IMR-90 (cell line): ENCODE results near the gene GLDC. TPM values are rescaled to one million over a fixed set of nuclear protein-coding genes. Genes with fewer than 3 reads are reported as not detected.

Experiments used
- ATAC-seq: fragments of 200-7000 bp; cut with Tn5 transposase; 2 replicates; pipeline ENCODE4 v1.9.1; 2020; ENCODE audit warnings: low read depth, mild to moderate bottlenecking, moderate library complexity
- BruUV-seq: library from RNA; stranded (reverse); fragments of 400-500 nt; replicated peaks from 2 replicates; lab custom pipeline; 2021; lab: Mats Ljungman, UMichigan
- CTCF ChIA-PET: fragments of 300-600 bp; formaldehyde crosslinking; extraction: SDS; loops from one replicate; lab custom pipeline; 2021; ENCODE audit warnings: antibody characterized with exemption; lab: Yijun Ruan, JAX
- POLR2A ChIA-PET: fragments of 300-600 bp; sonication (Branson Sonifier 250); formaldehyde crosslinking; loops from one replicate; lab custom pipeline; 2022; ENCODE audit warnings: antibody characterized with exemption; ENCODE audit not compliant: unreplicated experiment; lab: Charles Lee
- DNase-seq: peaks from one replicate; pipeline ENCODE4 v3.0.0; 2013
- H2AFZ ChIP-seq: replicated peaks from 2 replicates; pipeline ENCODE3; 2013; ENCODE audit warnings: low read length, mild to moderate bottlenecking; ENCODE audit not compliant: poor library complexity
- H2AK5ac ChIP-seq: 2 replicates; pipeline ENCODE4 v1.6.1; 2013; ENCODE audit warnings: low read depth, low read length, inconsistent platforms
- H2AK9ac ChIP-seq: replicated peaks from 2 replicates; pipeline ENCODE3; 2013; ENCODE audit warnings: mild to moderate bottlenecking, low read depth, low read length, moderate library complexity; ENCODE audit not compliant: poor library complexity
- H2BK120ac ChIP-seq: 2 replicates; pipeline ENCODE4 v1.6.1; 2013; ENCODE audit warnings: low read depth, low read length, inconsistent platforms
- H2BK15ac ChIP-seq: 3 replicates; pipeline ENCODE4 v1.6.1; 2013; ENCODE audit warnings: low read depth, low read length, inconsistent platforms
- H2BK20ac ChIP-seq: 2 replicates; pipeline ENCODE4 v1.6.1; 2013; ENCODE audit warnings: low read depth, mild to moderate bottlenecking, inconsistent platforms, low read length, moderate library complexity
- H2BK5ac ChIP-seq: 2 replicates; pipeline ENCODE4 v1.6.1; 2013; ENCODE audit warnings: mild to moderate bottlenecking, low read depth, low read length, inconsistent platforms; ENCODE audit not compliant: poor library complexity, severe bottlenecking
- H3K14ac ChIP-seq: replicated peaks from 2 replicates; pipeline ENCODE4 v1.6.1; 2013; ENCODE audit warnings: low read depth, low read length, inconsistent platforms
- H3K18ac ChIP-seq: 2 replicates; pipeline ENCODE4 v1.6.1; 2013; ENCODE audit warnings: low read depth, low read length, control low read depth
- H3K23ac ChIP-seq: 2 replicates; pipeline ENCODE4 v1.6.1; 2013; ENCODE audit warnings: low read depth, low read length, inconsistent platforms
- H3K27ac ChIP-seq: 2 replicates; pipeline ENCODE4 v1.5.1; 2013; ENCODE audit warnings: mild to moderate bottlenecking, control low read depth, low read length; ENCODE audit not compliant: insufficient read depth
- H3K27me3 ChIP-seq: 2 replicates; pipeline ENCODE4 v1.6.1; 2013; ENCODE audit warnings: low read length; ENCODE audit not compliant: control insufficient read depth, insufficient read depth
- H3K36me3 ChIP-seq: 2 replicates; pipeline ENCODE4 v1.6.1; 2013; ENCODE audit warnings: low read length, mixed read lengths; ENCODE audit not compliant: control insufficient read depth, insufficient read depth
- H3K4ac ChIP-seq: 2 replicates; pipeline ENCODE4 v1.6.1; 2013; ENCODE audit warnings: low read depth, low read length, inconsistent platforms
- H3K4me1 ChIP-seq: 2 replicates; pipeline ENCODE4 v1.6.1; 2013; ENCODE audit warnings: low read length, mixed read lengths; ENCODE audit not compliant: control insufficient read depth, insufficient read depth
- H3K4me2 ChIP-seq: 2 replicates; pipeline ENCODE4 v1.6.1; 2013; ENCODE audit warnings: low read depth, mild to moderate bottlenecking, control low read depth, low read length, moderate library complexity
- H3K4me3 ChIP-seq: 2 replicates; pipeline ENCODE4 v1.5.1; 2013; ENCODE audit warnings: low read depth, mild to moderate bottlenecking, control low read depth, low read length, moderate library complexity; ENCODE audit not compliant: insufficient read depth
- H3K56ac ChIP-seq: 2 replicates; pipeline ENCODE4 v1.6.1; 2013; ENCODE audit warnings: low read length, inconsistent platforms; ENCODE audit not compliant: insufficient read depth; ENCODE audit errors: extremely low read depth
- H3K79me1 ChIP-seq, 2 experiments: 2 replicates each; pipeline ENCODE4 v1.6.1; 2013; ENCODE audit warnings: low read length in 2 of 2, inconsistent platforms in 1 of 2, low read depth in 1 of 2
- H3K9ac ChIP-seq: 2 replicates; pipeline ENCODE4 v1.6.1; 2013; ENCODE audit warnings: low read depth, low read length, control low read depth
- H3K9me1 ChIP-seq: 2 replicates; pipeline ENCODE4 v1.6.1; 2013; ENCODE audit warnings: low read length, inconsistent platforms; ENCODE audit not compliant: insufficient read depth
- H3K9me3 ChIP-seq: 2 replicates; pipeline ENCODE4 v1.6.1; 2013; ENCODE audit warnings: low read length; ENCODE audit not compliant: control insufficient read depth, insufficient read depth
- H4K20me1 ChIP-seq: 2 replicates; pipeline ENCODE4 v1.6.1; 2013; ENCODE audit warnings: low read length, inconsistent platforms; ENCODE audit not compliant: insufficient read depth
- H4K5ac ChIP-seq: 2 replicates; pipeline ENCODE4 v1.6.1; 2013; ENCODE audit warnings: mild to moderate bottlenecking, low read depth, low read length, control low read depth
- H4K8ac ChIP-seq, 2 experiments: 2 replicates each; pipeline ENCODE4 v1.6.1; 2013; ENCODE audit warnings: low read depth in 2 of 2, low read length in 2 of 2, control low read depth in 1 of 2, inconsistent platforms in 1 of 2
- H4K91ac ChIP-seq: 2 replicates; pipeline ENCODE4 v1.6.1; 2013; ENCODE audit warnings: low read depth, low read length, inconsistent platforms; ENCODE audit not compliant: insufficient read depth
- BHLHE40 ChIP-seq: fragments of 150-350 bp; IDR thresholded peaks from 2 replicates; pipeline ENCODE4 v1.6.1; 2016; ENCODE audit warnings: mild to moderate bottlenecking, low read depth, low read length
- CEBPB ChIP-seq: IDR thresholded peaks from 2 replicates; pipeline ENCODE4 v1.6.1; 2012; ENCODE audit warnings: low read depth, low read length, improper control_type of control experiment
- CHD1 ChIP-seq: IDR thresholded peaks from 2 replicates; pipeline ENCODE4 v1.6.1; 2012; ENCODE audit warnings: low read depth, low read length, improper control_type of control experiment
- ELK1 ChIP-seq: fragments of 150-350 bp; IDR thresholded peaks from 2 replicates; pipeline ENCODE4 v1.6.1; 2016; ENCODE audit warnings: low read depth, mild to moderate bottlenecking, low read length, moderate library complexity, borderline replicate concordance
- FOS ChIP-seq: fragments of 150-350 bp; IDR thresholded peaks from 2 replicates; pipeline ENCODE4 v1.6.1; 2016; ENCODE audit warnings: low read depth, low read length
- MAFK ChIP-seq: IDR thresholded peaks from 2 replicates; pipeline ENCODE4 v1.6.1; 2012; ENCODE audit warnings: low read depth, low read length, improper control_type of control experiment
- MAZ ChIP-seq: IDR thresholded peaks from 2 replicates; pipeline ENCODE4 v1.6.1; 2012; ENCODE audit warnings: low read depth, mild to moderate bottlenecking, low read length, improper control_type of control experiment, moderate library complexity, borderline replicate concordance
- MXI1 ChIP-seq: IDR thresholded peaks from 2 replicates; pipeline ENCODE4 v1.6.1; 2012; ENCODE audit warnings: low read depth, mild to moderate bottlenecking, low read length, moderate library complexity, borderline replicate concordance
- NFE2L2 ChIP-seq: fragments of 150-350 bp; IDR thresholded peaks from 2 replicates; pipeline ENCODE4 v1.6.1; 2016; ENCODE audit warnings: low read depth, mild to moderate bottlenecking, low read length
- POLR2A ChIP-seq: IDR thresholded peaks from 2 replicates; pipeline ENCODE4 v1.6.1; 2012; ENCODE audit warnings: mild to moderate bottlenecking, low read depth, low read length
- RAD21 ChIP-seq: IDR thresholded peaks from 2 replicates; pipeline ENCODE4 v1.6.1; 2012; ENCODE audit warnings: low read length, improper control_type of control experiment
- RCOR1 ChIP-seq: IDR thresholded peaks from 2 replicates; pipeline ENCODE4 v1.6.1; 2012; ENCODE audit warnings: mild to moderate bottlenecking, low read length, improper control_type of control experiment; ENCODE audit not compliant: insufficient replicate concordance
- RFX5 ChIP-seq: IDR thresholded peaks from 2 replicates; pipeline ENCODE4 v1.8.0; 2012; ENCODE audit warnings: low read depth, mild to moderate bottlenecking, low read length, moderate library complexity
- SMC3 ChIP-seq: fragments of 150-350 bp; IDR thresholded peaks from 2 replicates; pipeline ENCODE4 v1.6.1; 2016; ENCODE audit warnings: low read depth, mild to moderate bottlenecking, antibody characterized with exemption, low read length, moderate library complexity
- USF2 ChIP-seq: fragments of 150-350 bp; IDR thresholded peaks from 2 replicates; pipeline ENCODE4 v1.6.1; 2017; ENCODE audit warnings: mild to moderate bottlenecking, antibody characterized with exemption, low read length, low read depth
- WGBS, 2 experiments: methylation state at CpG; one replicate each; pipeline versions ENCODE4 v1.1.5 to v1.1.7; 2013; ENCODE audit warnings: missing lambda C conversion rate in 2 of 2; ENCODE audit not compliant: insufficient read length in 1 of 2; ENCODE audit errors: extremely low coverage in 2 of 2; 5-methylcytosine and 5-hydroxymethylcytosine counted together
- dilution Hi-C: fragments of 300-500 bp; cut with HindIII; formaldehyde crosslinking; loops from one replicate; pipeline ENCODE4 v1.14.3; 2018; ENCODE audit warnings: low sequenced_read_pairs; ENCODE audit not compliant: unreplicated experiment
- in situ Hi-C: fragments of 300-500 bp; cut with MboI; formaldehyde crosslinking; loops from 3 replicates; pipeline ENCODE4 v1.14.3; 2019; ENCODE audit warnings: low sequenced_read_pairs, inconsistent platforms, mixed read lengths
- intact Hi-C: fragments of 100-400 bp; cut with micrococcal nuclease; formaldehyde crosslinking; loops from 2 replicates; pipeline ENCODE4 v1.10.0; 2022
- polyA plus RNA-seq, 3 experiments: library from polyadenylated mRNA; depleted of rRNA; stranded (reverse); fragments of >200 nt; gene quantifications; 2 replicates each; pipeline ENCODE4 v1.2.3, GENCODE V29; 2012; ENCODE audit warnings: low replicate concordance in 1 of 3
- total RNA-seq: library from RNA; depleted of rRNA; stranded (reverse); fragments of >200 nt; gene quantifications from 2 replicates; pipeline ENCODE4 v1.2.3, GENCODE V29; 2012
- TF ChIP-seq, protein P1 (sequence below): conservative IDR thresholded peaks from 2 replicates; pipeline ENCODE4 v1.5.1; 2012; ENCODE audit warnings: mild to moderate bottlenecking, low read depth, low read length, improper control_type of control experiment

GLDC gene
- total and polyA plus RNA-seq, 2 of the 4 experiments (the other 2 are of a cell fraction): 0.36 to 0.50 TPM

- Histone ChIP-seq H4K20me1 (no peaks in the 10 kb centered on the region), H3K9me3 (no peaks in the 10 kb centered on the region), H3K18ac (no peak overlapping the region), H3K27me3 (peaks cover 9% of the 10 kb centered on the region), H2BK20ac (no peak overlapping the region), H4K91ac (no peak overlapping the region), H3K79me1 (no peaks in the 10 kb centered on the region), H3K36me3 (no peaks in the 10 kb centered on the region), H2BK5ac (no peak overlapping the region), H3K4me2 (no peak overlapping the region), H2AK9ac (no peak overlapping the region), H4K5ac (no peak overlapping the region), H3K14ac (no peak overlapping the region), H2AK5ac (no peak overlapping the region), H3K9ac (no peak overlapping the region), H2BK120ac (no peak overlapping the region), H3K4me1 (no peaks in the 10 kb centered on the region; the same call in 1 of the 2 replicates), H2BK15ac (no peak overlapping the region), H3K4me3 (no peak overlapping the region), H3K27ac (no peak overlapping the region), H4K8ac (no peak overlapping the region), H3K23ac (no peak overlapping the region), H2AFZ (no peak overlapping the region), H3K9me1 (no peaks in the 10 kb centered on the region), H3K56ac (no peak overlapping the region), H3K4ac (no peak overlapping the region)
- TF ChIP-seq, protein P1, sequence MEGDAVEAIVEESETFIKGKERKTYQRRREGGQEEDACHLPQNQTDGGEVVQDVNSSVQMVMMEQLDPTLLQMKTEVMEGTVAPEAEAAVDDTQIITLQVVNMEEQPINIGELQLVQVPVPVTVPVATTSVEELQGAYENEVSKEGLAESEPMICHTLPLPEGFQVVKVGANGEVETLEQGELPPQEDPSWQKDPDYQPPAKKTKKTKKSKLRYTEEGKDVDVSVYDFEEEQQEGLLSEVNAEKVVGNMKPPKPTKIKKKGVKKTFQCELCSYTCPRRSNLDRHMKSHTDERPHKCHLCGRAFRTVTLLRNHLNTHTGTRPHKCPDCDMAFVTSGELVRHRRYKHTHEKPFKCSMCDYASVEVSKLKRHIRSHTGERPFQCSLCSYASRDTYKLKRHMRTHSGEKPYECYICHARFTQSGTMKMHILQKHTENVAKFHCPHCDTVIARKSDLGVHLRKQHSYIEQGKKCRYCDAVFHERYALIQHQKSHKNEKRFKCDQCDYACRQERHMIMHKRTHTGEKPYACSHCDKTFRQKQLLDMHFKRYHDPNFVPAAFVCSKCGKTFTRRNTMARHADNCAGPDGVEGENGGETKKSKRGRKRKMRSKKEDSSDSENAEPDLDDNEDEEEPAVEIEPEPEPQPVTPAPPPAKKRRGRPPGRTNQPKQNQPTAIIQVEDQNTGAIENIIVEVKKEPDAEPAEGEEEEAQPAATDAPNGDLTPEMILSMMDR: no peak
- TF ChIP-seq NFE2L2: no peak
- TF ChIP-seq RCOR1: no peak
- no peak for TF ChIP-seq RFX5
- no peak for TF ChIP-seq CEBPB
- TF ChIP-seq BHLHE40: no peak
- no peak for TF ChIP-seq SMC3
- TF ChIP-seq ELK1: no peak
- TF ChIP-seq MAZ: no peak
- no peak for TF ChIP-seq CHD1
- TF ChIP-seq FOS: no peak
- no peak for TF ChIP-seq POLR2A
- TF ChIP-seq MAFK: no peak
- no peak for TF ChIP-seq RAD21
- TF ChIP-seq MXI1: no peak
- TF ChIP-seq USF2: no peak
- no CpG with 5 or more reads among the region's 2 CpGs for WGBS, 2 experiments
- no peak for DNase-seq
- in situ Hi-C loops: no loop called here
- ATAC-seq: no peak
- ChIA-PET CTCF (no interaction called here), POLR2A (no interaction called here)
- no TSS peak for BruUV-seq
- intact Hi-C loops: no loop called here
- dilution Hi-C loops: no loop called here
Observed at GRCh38 chr9:6625363-6625762, 20.2 kb downstream of the GLDC start.
